GM12872 (cell line): ENCODE results near the gene NR1I2.

Experiments
- TF ChIP-seq, protein P1 (sequence below): IDR thresholded peaks from 3 replicates; pipeline ENCODE4 v1.5.1; 2011; ENCODE audit warnings: low read depth, mild to moderate bottlenecking, low read length, moderate library complexity; ENCODE audit not compliant: insufficient read depth

The NR1I2 gene

DNA sequence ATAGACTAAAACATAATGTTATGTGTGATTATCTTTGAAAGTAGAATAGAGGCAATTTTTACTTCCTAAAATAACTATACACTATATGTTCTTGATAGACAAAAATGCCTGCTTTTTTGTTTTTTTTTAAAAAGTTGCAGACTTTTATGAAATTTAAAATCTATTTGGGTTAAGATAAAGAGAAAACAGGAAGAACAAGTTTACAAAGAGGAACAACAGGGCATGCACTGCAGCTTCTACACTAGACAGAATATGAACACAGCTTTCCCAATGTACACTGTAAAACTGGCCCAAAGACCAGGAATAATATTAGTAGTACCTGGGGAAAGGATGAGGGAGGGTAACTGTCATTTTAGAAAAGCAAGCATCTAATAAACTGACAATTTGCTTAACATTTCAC, 53.7 kb downstream of the NR1I2 start:
- TF ChIP-seq, protein P1, sequence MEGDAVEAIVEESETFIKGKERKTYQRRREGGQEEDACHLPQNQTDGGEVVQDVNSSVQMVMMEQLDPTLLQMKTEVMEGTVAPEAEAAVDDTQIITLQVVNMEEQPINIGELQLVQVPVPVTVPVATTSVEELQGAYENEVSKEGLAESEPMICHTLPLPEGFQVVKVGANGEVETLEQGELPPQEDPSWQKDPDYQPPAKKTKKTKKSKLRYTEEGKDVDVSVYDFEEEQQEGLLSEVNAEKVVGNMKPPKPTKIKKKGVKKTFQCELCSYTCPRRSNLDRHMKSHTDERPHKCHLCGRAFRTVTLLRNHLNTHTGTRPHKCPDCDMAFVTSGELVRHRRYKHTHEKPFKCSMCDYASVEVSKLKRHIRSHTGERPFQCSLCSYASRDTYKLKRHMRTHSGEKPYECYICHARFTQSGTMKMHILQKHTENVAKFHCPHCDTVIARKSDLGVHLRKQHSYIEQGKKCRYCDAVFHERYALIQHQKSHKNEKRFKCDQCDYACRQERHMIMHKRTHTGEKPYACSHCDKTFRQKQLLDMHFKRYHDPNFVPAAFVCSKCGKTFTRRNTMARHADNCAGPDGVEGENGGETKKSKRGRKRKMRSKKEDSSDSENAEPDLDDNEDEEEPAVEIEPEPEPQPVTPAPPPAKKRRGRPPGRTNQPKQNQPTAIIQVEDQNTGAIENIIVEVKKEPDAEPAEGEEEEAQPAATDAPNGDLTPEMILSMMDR = no peak

DNA sequence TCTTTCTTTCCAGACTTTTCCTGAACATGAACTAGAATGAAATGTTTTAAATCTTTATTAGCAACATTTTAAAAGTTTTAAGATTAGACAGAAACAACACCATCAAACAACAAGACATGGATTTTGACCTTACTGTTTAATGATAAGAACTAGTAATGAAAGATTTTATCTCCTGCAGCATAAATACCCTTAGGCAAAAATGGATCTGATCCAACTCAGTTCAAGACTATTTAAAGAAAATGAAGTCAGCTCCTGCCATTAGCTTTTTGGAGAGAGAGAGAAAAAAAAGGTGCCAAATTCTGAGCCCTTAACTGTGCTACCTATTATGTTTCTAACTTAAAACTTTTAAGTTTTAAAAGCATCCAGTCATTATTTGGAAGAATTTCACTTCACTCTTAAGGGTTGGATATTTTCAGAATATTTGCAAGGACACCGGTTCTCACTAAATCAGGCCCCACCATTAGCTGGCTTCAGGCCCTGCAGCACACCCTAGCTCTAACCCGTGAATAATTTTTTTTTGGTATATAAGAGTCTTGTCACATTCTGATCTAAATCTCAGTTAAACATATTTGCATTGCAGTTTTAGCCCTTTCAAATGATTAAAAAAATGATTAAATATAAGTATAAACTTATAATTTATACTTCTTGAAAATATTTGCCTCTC, 60.0 kb downstream of the NR1I2 start:
- TF ChIP-seq, protein P1 = no peak

DNA sequence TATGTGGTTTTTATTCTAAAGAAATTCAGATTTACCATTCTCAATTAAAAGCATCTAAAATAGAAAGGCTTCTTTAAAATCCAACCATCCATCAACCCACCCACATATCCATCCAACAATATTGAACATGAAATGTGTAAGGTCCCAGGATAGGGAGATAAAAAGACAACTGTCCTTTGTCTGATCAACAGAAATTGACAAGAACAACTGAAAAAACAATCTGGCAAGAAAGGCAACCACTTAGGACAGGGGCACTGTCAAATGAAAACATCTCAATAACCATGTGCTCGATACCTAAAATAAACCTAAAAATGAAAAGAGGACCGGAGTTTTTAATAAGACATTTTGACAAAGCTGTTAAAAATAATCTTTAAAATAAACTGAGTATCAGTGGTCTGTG, 67.2 kb downstream of the NR1I2 start:
- TF ChIP-seq, protein P1 = no peak

DNA sequence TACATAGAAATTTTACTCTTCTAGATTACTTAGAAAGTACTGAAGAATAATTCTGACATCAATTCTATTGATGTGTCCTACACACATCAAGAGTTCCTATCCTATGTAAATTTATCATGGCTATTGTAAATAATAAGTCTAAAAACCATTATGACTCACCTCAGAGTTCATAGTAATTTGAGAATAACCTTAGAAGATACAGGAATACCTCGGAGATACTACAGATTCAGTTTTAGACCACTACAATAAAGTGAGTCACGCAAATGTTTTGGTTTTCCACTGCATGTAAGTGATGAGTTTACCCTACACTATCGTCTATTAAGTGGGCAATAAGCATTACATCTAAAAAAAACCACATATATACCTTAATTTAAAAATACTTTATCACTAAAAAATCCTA, 74.8 kb downstream of the NR1I2 start:
- TF ChIP-seq, protein P1 = no peak

DNA sequence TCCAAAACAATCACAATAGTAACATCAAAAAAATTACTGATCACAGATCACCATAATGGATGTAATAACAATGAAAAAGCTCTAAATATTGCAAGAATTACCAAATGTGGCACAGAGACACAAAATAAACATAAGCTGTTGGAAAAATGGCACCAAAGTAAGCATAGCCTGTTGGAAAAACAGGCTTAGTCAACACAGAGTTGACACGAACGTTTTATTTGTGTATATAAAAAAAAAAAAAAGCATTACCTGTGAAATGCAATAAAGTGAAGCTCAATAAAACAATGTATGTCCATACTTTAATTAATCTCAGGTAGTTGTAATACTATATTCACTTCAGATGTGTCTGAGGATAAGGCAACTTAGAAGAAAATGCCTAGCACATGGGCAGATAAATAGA, 77.1 kb downstream of the NR1I2 start:
- TF ChIP-seq, protein P1 = no peak

DNA sequence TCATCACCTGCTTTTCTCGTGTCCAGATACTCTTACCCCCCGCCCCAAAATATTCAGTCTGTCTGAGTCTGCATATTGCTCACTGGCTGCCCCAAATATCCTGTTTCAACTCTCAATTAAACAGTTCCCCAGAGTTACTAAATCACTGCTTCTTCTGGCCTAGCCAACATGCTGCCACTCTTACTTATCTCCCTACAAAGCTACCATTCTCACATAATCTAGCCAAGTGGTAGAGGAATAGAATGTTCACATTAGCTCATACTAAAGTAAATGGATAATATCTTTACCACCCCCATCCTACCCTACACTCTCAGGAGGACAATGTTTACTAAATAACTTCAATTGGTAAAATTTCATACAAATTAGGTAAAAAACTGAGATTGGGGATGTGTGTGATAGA, 77.8 kb downstream of the NR1I2 start:
- TF ChIP-seq, protein P1 = no peak

DNA sequence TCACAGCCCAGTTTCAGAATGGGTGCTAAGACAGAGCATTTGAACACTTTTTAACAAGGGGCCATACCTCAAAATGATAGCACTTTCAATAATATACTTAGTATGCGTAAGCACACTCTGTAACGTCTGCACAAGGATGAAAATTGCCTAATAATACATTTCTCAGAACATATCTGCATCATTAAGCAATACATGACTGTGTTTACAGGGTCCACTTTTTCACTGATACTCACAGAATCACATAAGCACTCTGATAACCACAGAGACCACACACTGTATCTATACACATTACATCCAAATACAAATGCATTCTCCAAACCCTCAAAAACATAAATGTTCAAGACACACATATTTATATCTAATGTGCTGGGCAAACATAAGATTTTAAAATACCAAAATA, 79.8 kb downstream of the NR1I2 start:
- TF ChIP-seq, protein P1 = no peak
